Measurements from ENCODE around the gene ULBP1.
"Not testable (repeated sequence)": the region's sequence is repeated elsewhere in the genome, so short reads cannot be mapped to it uniquely, and the experiment has no call there.

ULBP1 gene

DNA sequence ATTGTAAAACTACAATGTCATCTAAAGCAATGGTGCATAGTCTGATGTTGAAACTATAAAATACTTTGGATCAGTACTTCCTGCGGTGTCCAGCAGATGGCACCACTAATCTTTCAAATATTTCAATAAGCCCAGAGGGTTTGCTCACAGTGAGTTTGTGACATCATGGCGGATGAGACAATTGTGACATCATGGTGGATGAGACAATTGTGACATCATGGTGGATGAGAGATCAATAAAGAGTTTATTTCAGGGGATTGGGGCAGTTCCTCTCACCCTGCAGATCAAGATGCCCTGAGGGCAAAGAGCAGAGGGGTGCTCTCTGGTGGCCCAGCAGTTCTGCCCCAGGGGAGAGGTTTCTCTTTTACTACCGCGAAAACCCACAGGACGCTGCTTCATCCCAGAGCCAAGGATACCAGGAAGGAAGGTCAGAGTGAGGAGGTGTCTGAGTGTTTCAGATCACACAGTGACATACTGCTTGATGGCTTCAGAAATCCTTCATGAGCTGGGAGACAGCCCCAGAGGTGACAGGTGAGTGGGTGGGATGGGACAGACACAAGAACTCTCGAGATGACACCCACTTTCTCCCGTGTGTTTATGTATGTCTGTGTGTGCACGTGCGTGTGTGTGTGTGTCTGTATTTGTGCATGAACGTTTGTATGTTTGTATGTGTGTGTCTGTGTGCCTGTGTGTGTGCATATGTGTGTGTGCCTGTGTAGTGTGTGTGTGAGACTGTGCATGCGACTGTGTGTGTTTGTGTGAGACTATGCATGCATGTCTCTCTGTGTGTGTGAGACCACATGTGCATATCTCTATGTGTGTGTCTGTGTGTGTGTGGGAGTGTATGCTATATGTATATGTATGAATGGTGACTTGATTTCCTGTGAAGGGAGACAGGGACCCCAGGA lies 29.2 kb upstream of the ULBP1 start:
- peak; percentile 15 to 55 (median 34) for DNase-seq

DNA sequence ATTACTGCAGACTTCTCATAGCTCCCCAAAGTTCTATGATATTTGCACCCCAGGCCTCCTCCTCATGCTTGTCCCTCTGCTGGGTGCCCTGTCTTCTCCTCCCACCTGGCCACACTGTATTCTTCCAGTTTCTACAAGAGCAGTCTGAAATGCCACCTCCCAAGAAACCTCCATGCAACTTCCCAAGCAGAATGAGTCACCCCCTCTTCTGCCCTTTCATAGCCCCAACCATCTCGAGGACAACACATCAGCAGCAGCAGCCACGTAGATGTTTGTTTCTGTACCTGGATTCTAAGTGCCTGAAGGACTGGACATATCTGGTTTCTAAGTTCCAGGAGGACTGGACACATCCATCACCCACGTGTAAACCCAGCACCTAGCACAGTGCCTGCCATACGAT lies 28.5 kb upstream of the ULBP1 start:
- DNase-seq, result no peak

- DNase-seq, result no peak
These were observed 28.1 kb upstream of the ULBP1 start for GRCh38 chr6:149935668-149936067.

GRCh38 chr6:149936743-149937142 lies 27.0 kb upstream of the ULBP1 start:
- no peak for DNase-seq

DNA sequence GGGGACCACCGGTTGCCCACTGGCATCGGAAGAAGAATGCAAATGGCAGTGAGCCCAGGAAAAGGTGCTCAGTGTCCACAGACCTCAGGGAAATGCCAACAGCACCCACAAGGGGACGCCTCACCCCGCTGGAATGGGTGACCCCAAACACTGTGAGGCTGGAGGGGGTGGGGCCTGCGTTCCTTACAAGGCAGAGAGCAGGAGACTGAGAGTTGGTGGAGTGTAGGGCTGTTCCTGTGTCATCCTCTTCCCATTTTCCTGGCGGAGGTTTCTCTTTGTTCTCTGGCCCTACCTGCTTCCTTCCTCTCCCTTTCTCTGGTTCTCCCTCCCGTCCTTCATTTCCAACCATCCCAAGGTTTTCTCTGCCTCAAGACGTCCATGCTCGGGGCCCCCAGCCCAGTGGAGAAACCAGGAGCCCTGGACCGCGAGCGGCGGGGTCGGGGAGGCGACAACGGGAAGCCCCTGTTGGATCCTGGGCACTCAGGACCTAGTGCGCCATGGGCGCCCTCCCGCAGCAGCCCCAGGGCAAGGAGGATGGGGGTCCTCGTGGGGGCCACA lies 25.7 kb upstream of the ULBP1 start:
- DNase-seq, result not testable (repeated sequence)

- DNase-seq, result peak in 1 of 4 experiments; percentile 17
These were observed 25.0 kb upstream of the ULBP1 start for GRCh38 chr6:149938571-149939355.

GRCh38 chr6:149939356-149939648 lies 24.4 kb upstream of the ULBP1 start:
- DNase-seq, result no peak

- DNase-seq, result no peak
These were observed 23.7 kb upstream of the ULBP1 start for GRCh38 chr6:149939909-149940671.

GRCh38 chr6:149940672-149940982 lies 23.1 kb upstream of the ULBP1 start:
- no peak for DNase-seq

DNA sequence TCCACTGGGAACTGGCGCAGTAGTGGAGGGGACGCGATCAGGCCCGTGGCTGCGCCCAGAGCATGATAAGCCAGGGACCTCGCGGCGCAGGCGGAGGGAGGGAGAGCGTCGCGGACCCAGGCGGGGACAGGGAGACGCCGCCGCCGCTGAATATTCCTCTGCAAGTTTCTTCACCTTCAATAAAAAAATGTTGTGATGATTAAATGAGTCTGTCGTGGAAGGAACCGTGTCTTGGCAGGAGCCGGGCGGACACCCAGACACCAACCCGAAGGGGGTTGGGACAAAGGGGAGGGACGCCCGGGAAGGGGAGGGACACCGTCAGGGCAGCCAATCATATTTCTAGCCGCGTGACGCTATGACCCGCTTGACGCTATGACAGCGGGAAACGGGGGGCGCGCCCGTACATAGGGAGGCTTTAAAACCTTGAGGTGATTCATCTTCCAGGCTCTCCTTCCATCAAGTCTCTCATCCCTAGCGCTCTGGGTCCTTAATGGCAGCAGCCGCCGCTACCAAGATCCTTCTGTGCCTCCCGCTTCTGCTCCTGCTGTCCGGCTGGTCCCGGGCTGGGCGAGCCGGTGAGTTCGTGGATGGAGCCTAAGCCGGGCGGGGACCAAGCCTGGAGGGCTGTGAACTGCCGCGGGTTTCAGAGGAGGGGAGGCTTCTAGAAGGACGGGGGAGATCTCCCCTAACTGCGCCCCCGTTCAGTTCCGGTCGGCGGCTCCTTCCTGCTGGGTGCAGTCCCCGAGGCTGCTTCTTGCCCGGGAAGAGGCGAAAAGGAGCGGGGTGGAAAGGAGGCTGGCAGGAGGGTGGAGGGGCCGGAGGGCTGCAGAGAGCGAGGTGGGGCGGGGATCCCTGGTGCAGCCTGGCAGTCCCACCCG lies 21.9 kb upstream of the ULBP1 start, which contains the start of gene ULBP2:
Gene ULBP2 (plus strand): TSS at position 432 of the 878 bp plus-strand sequence. CDS start 59 bp downstream, at position 491.
- peak; percentile 48 to 62 (median 54) for DNase-seq

- DNase-seq, result no peak
These were observed 21.3 kb upstream of the ULBP1 start for GRCh38 chr6:149942461-149942829.

DNA sequence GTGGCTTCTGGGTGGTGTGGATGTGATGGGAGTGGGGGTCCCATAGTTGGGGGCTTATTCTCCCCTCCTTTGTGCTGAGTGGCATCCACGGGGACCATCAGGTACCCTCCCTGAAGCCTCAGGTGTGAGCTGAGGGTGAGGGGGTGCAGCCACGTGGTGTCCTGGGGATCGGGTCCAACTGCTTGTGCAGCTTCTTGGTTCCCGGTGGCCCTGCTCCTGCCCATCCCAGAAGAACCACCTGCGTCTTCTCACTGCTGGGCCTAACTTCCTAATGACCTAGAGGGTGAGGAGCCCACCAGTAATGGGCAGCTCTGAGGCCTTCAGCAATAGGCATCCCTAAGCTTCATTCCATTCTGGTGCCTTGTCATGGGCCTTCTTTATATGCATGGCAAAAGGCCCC lies 20.4 kb upstream of the ULBP1 start:
- not testable (repeated sequence) for DNase-seq

DNA sequence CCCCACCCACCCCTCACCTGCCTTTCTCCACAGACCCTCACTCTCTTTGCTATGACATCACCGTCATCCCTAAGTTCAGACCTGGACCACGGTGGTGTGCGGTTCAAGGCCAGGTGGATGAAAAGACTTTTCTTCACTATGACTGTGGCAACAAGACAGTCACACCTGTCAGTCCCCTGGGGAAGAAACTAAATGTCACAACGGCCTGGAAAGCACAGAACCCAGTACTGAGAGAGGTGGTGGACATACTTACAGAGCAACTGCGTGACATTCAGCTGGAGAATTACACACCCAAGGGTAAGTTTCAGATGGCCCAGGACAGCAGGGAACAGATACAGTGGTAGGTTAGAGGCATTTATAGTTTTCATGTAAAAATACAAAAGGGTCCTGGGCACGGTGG lies 18.5 kb upstream of the ULBP1 start:
- not testable (repeated sequence) for DNase-seq

DNA sequence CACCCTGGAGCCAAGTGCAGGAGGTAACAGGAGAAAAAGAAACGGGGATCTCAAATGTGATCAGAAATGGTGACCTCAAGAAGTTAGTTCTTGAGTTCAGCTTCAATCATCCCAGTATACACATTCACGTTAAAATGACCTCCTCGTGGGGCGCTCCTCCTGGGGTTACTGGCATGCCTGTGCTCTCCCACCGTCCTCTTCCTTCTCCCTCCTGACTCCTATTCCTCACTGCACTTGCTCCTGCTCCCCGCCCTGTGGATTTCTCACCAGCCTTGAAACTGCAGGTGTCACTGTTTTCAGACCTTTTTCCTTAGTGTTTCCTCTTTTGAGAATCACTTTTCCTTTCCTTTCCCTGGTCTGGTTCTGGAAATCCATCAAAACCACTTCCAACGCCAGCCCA lies 17.1 kb upstream of the ULBP1 start:
- not testable (repeated sequence) for DNase-seq

DNA sequence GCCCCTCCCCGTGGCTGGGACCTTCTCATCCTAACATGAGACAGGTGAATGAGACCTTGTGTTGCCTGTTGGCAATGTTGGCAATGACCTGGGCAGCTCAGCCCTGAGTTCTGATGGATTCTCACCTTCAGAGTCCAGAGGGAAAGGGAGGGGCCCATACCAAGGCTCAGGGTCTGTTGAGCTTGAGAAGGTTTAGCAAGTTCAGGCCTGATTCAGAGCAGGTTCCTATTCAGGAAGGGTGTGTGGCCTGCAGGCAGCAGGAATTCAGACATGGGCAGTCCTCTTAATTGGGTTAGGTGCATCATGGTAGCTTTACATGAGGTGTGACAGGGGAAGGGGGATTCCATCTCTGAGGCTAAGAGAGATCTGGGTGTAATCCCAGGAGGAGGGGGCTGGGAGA lies 16.2 kb upstream of the ULBP1 start:
- DNase-seq, result not testable (repeated sequence)

GRCh38 chr6:149948011-149948410 lies 15.7 kb upstream of the ULBP1 start:
- no peak for DNase-seq

DNA sequence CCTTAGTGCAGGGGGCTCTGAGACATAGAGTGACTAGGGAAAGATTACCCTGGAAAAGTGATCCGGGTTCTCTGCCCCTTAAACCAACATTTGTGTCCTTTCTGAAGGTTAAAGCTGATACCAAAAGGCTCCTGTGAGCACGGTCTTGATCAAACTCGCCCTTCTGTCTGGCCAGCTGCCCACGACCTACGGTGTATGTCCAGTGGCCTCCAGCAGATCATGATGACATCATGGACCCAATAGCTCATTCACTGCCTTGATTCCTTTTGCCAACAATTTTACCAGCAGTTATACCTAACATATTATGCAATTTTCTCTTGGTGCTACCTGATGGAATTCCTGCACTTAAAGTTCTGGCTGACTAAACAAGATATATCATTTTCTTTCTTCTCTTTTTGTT lies 15.1 kb upstream of the ULBP1 start:
- no peak for DNase-seq

DNA sequence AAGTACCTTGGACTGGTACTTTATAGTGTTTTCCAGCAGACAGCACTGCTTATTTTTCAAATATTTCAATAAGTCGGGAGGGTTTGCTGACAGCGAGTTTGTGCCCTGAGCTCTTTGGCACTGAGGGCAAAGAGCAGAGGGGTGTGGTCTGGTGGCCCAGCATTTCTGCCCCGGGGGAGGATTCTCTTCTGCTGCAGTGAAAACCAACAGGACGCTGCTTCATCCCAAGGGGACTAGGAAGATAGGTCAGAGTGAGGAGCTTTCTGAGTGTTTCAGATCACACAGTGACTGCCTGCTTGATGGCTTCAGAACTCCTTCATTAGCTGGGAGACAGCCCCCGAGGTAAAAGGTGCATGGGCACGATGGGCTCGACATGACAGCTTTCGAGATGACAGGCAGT lies 13.3 kb upstream of the ULBP1 start:
- DNase-seq, result no peak

DNA sequence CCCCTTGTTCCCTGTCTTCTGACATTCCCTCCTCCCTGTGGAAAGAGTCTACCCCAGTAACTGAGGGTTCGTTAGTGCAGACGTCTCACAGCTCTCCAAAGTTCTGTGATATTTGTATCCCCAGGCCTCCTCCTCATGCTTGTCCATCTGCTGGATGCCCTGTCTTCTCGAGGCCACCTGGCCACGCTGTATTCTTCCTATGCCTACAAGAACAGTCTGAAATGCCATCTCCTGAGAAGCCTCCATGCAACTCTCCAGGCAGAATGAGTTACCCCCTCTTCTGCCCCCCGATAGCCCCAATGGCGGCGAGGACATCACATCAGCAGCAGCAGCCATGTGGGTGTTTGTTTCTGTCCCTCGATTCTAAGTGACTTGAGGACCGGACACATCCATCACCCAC lies 12.6 kb upstream of the ULBP1 start:
- DNase-seq, result no peak

GRCh38 chr6:149951626-149952025 lies 12.1 kb upstream of the ULBP1 start:
- no peak for DNase-seq

DNA sequence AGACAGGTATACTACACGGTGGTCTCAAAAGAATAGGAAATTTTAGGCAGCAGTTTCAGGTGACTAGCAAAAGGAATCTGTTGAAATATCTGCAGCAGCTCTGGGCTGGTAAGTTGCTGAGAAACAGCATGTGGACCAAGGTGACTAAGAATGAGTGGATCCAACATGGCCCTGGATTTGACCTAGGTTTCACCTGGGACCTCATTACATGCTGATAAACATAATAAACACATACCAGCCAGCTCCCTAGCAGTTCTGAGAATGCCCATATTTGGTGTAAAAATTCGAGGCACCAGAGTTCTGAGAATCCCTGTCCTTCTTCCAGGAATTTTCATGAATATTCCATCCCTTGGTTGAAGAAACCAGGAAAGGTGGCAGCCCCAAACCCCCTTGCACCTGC lies 10.4 kb upstream of the ULBP1 start:
- not testable (repeated sequence) for DNase-seq

- not testable (repeated sequence) for DNase-seq
These were observed 9.8 kb upstream of the ULBP1 start for GRCh38 chr6:149953934-149954327.

All from activated CD4-positive, CD25-positive, alpha-beta regulatory T cell (primary cell).